Brain microvascular endothelial cell (primary cell): Measurements from ENCODE around the gene PTPRM.

Experiments used
- DNase-seq: peaks from one replicate; pipeline ENCODE4 v3.0.0-alpha.2; 2020
- H3K27ac ChIP-seq: fragments of 250-450 bp; sonication (Bioruptor Pico); 2 replicates; pipeline ENCODE4 v1.5.1; 2020; ENCODE audit warnings: mild to moderate bottlenecking, moderate library complexity
- H3K27me3 ChIP-seq: fragments of 250-450 bp; sonication (Bioruptor Pico); replicated peaks from 2 replicates; pipeline ENCODE4 v1.5.1; 2020; ENCODE audit warnings: mild to moderate bottlenecking
- H3K36me3 ChIP-seq: fragments of 250-450 bp; sonication (Bioruptor Pico); replicated peaks from 2 replicates; pipeline ENCODE4 v1.5.1; 2020; ENCODE audit warnings: mild to moderate bottlenecking
- H3K4me3 ChIP-seq: 2 replicates; pipeline ENCODE4 v1.5.1; 2011; ENCODE audit warnings: low read depth, mild to moderate bottlenecking, control low read depth, low read length, moderate library complexity
- CTCF ChIP-seq: IDR thresholded peaks from 2 replicates; pipeline ENCODE4 v1.5.1; 2011; ENCODE audit warnings: low read depth, mild to moderate bottlenecking, moderate library complexity, low read length, control low read depth, inconsistent platforms; ENCODE audit errors: missing control alignments
- in situ Hi-C: cut with HindIII; loops from 2 replicates; pipeline ENCODE4 v1.10.0; 2017; ENCODE audit warnings: low sequenced_read_pairs, low pct_ligation_motif_present

Gene PTPRM

GRCh38 chr18:8248576-8248975 lies 681.5 kb downstream of the PTPRM start:
- Histone ChIP-seq H3K27ac (no peak overlapping the region), H3K27me3 (no peaks in the 10 kb centered on the region), H3K36me3 (no peaks in the 10 kb centered on the region), H3K4me3 (no peak overlapping the region)
- in situ Hi-C loops = no loop called here
- DNase-seq = no peak
- no peak for TF ChIP-seq CTCF

- DNase-seq = no peak
- no peak overlapping the region for H3K27ac ChIP-seq
- TF ChIP-seq CTCF = no peak
- in situ Hi-C loops = no loop called here
- H3K4me3 ChIP-seq = no peak overlapping the region
- no peaks in the 10 kb centered on the region for H3K27me3 ChIP-seq
- no peaks in the 10 kb centered on the region for H3K36me3 ChIP-seq
Observed at GRCh38 chr18:8249811-8250210, 682.7 kb downstream of the PTPRM start.

DNA sequence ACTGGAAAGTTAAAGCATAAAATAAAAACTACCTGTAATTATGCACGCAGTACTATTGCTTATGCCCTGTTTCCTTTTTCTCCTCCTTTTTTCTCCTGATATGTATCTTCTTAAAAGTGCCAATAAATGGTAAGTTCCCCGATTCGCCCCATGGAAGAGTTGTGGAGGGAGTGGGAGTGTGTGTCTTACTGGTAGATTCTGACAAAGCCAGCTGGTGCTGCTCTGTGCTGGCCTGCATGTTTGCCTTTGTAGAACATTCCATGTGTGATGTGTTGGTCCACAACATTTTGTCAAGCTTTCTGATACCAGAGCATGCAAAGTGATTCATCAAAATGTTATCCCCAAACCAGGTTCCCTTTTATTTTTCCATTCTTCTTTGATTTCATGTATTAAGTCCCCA lies 685.3 kb downstream of the PTPRM start:
- TF ChIP-seq CTCF = no peak
- DNase-seq = peak; percentile 16
- in situ Hi-C loops = no loop called here

GRCh38 chr18:8253944-8254343 lies 686.8 kb downstream of the PTPRM start:
- TF ChIP-seq CTCF = no peak
- Histone ChIP-seq H3K27ac (no peak overlapping the region), H3K4me3 (no peak overlapping the region), H3K27me3 (no peaks in the 10 kb centered on the region), H3K36me3 (no peaks in the 10 kb centered on the region)
- in situ Hi-C loops = no loop called here
- DNase-seq = no peak

More for the DNA sequence above, 685.3 kb downstream of the PTPRM start:
- H3K27me3 ChIP-seq = no peaks in the 10 kb centered on the region
- H3K4me3 ChIP-seq = no peak overlapping the region
- no peaks in the 10 kb centered on the region for H3K36me3 ChIP-seq
- H3K27ac ChIP-seq = no peak overlapping the region

DNA sequence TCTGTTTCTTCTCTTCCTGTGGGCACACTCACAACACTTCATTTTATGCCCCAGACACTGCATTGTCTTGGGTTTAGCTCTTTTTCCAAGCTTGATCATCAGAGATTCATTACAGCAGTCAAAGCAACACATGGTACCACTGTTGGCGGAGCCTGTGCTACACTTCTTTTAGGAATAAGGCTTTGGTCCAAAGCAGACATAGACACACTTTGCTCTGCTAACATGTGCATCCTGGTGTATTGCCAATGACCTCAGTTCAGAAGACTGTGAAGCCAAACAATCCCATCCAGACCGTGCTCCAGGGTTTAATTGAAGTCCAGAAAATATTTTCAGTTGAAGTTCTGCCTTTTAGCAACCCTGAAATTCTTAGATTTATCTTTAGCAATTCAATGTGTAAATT lies 687.5 kb downstream of the PTPRM start:
- in situ Hi-C loops = no loop called here
- Histone ChIP-seq H3K4me3 (no peak overlapping the region), H3K27me3 (no peaks in the 10 kb centered on the region), H3K36me3 (no peaks in the 10 kb centered on the region), H3K27ac (no peak overlapping the region)
- no peak for DNase-seq
- TF ChIP-seq CTCF = no peak

GRCh38 chr18:8257851-8258434 lies 690.8 kb downstream of the PTPRM start:
- Histone ChIP-seq H3K27me3 (no peaks in the 10 kb centered on the region), H3K4me3 (no peak overlapping the region), H3K36me3 (no peaks in the 10 kb centered on the region), H3K27ac (no peak overlapping the region)
- TF ChIP-seq CTCF = no peak
- no peak for DNase-seq
- in situ Hi-C loops = no loop called here
